NCI-H128 (cell line): ENCODE results near the gene DPP7.

Experiments
- DNase-seq: peaks from one replicate; lab custom pipeline; 2025; ENCODE audit not compliant: unreplicated experiment; lab: John Stamatoyannopoulos, UW

The DPP7 gene

GRCh38 chr9:137114613-137115393 is at the start of gene DPP7:
Gene DPP7, minus strand, starts transcription at chr9:137114733. Its CDS starts 20 bp downstream, at chr9:137114713.
- no peak for DNase-seq

DNA sequence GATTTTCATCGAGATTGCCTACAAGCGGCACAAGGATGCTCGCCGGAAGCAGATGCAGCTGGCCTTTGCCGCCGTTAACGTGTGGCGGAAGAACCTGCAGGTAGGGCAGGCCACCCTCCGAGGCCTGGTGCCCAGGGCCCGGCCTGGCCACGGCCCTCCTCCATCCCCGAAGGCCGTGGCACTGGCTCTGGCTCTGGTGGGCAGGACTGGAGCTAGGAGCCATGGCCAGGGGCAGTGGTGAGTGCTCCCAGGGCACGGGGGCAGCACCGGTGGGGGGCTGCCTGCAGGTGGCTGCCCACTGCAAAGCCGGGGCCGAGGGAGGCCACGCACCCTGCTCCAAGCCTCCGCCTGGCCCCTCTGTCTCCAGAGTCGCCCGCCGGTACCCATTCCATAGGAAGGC is 49.3 kb upstream of the DPP7 start:
- no peak for DNase-seq

DNA sequence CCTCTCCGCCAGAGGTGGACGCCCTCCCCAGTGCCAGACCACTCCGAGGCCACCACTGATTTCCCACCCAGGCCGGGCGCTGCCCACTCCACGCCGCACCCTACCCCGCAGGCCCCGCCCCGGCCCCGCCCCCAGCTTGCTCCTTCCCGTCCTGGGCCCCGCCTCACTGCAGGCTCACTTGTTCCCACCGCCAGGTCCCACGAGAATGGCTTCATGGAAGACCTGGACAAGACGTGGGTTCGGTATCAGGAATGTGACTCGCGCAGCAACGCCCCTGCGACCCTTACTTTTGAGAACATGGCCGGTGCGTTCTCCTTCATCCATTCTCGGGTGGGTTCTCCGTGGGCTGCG is 48.8 kb upstream of the DPP7 start:
- no peak for DNase-seq

- peak; percentile 18 for DNase-seq
Observed at GRCh38 chr9:137162505-137163364, 48.2 kb upstream of the DPP7 start.

- DNase-seq, result no peak
Observed at GRCh38 chr9:137161558-137162486, 47.3 kb upstream of the DPP7 start.

DNA sequence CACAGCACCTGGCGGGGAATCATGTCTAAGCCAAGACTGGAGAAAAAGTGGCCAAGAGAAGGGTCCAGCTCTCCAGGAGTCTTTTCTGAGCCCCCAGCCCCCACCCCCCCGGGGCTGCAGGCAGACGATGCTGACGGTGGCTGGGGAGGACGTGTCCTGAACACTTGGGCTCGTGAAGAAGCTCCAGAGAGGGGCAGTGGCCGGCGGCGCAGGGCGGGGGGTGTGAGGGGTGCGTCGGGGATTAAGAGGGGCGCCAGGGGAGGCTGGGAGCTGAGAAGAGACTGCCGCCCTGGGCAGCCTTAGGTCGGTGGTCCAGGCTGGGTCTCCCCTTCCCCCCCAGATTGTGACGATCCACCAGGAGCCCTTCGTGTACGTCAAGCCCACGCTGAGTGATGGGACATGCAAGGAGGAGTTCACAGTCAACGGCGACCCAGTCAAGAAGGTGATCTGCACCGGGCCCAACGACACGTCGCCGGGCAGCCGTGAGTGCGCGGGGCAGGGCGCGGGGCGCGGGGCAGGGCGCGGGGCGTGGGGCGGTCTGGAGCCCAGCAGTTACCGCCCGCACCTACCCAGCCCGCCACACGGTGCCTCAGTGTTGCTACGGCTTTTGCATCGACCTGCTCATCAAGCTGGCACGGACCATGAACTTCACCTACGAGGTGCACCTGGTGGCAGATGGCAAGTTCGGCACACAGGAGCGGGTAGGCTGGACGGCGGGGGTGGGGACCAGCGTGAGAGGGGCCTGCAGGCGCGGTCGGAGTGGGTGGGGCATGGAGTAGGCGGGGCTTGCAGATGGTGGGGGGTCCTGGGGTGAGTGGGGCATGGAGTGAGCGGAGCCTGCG is 46.4 kb upstream of the DPP7 start:
- DNase-seq, result no peak

DNA sequence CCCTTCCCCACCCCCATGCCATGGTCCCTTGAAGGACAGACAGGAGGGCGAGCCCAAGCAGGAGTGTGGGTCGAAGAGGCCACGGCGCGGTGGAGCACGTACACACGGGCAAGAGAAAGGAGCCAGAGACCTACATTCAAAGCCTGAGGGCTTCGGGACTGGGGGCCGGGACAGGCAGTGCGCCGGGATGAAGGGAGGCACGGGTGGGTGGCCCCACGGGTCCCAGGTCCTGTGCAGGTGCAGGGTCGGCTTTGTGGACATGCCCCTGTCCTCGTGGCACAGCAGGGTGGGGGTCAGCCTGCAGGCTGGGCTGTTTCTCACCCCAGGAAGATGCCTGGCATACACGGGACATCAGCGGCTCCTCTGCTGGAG is 45.5 kb upstream of the DPP7 start:
- DNase-seq, result no peak

GRCh38 chr9:137159105-137160053 is 44.8 kb upstream of the DPP7 start:
- DNase-seq, result no peak

DNA sequence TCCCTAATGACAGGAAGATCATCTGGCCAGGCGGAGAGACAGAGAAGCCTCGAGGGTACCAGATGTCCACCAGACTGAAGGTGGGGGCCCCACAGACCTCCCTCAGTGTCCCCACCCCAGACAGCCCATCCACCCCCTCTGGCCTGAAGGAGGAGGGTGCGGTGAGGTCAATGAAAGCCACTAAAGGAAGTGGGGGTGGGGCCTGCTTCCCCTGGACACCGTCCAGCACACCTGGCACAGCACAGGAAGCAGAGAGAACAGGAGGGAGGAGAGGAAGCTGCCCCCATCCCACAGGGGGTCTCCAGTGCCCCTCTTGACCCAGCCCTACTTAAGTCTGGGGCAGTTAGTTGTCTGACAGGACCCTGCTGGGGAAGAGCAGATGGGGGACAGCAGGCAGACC is 44.1 kb upstream of the DPP7 start:
- no peak for DNase-seq

GRCh38 chr9:137157618-137158415 is 43.3 kb upstream of the DPP7 start:
- DNase-seq, result no peak

GRCh38 chr9:137156567-137157375 is 42.2 kb upstream of the DPP7 start:
- no peak for DNase-seq

GRCh38 chr9:137152844-137153405 is 38.4 kb upstream of the DPP7 start:
- no peak for DNase-seq

DNA sequence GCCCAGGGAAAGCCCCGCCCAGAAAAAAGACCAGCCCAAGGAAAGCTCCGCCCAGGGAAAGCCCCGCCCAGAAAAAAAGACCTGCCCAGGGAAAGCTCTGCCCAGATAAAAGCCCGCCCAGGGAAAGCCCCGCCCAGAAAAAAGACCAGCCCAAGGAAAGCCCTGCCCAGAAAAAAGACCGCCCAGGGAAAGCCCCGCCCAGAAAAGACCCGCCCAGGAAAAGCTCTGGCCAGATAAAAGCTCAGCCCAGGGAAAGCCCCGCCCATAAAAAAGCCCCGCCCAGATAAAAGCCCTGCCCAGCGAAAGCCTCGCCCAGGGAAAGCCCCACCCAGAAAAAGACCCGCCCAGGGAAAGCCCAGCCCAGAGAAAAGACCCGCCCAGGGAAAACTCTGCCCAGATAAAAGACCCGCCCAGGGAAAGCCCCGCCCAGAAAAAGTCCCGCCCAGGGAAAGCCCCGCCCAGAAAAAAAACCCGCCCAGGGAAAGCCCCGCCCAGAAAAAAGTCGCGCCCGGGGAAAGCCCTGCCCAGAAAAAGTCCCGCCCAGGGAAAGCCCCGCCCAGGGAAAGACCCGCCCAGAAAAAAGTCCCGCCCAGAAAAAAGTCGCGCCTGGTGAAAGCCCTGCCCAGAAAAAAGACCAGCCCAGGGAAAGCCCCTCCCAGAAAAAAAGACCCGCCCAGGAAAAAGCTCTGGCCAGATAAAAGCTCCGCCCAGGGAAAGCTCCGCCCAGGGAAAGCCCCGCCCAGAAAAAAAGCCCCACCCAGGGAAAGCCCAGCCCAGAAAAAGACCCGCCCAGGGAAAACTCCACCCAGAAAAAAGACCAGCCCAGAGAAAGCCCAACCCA is 36.3 kb upstream of the DPP7 start:
- no peak for DNase-seq

- no peak for DNase-seq
Observed at GRCh38 chr9:137149942-137150616, 35.5 kb upstream of the DPP7 start.

- DNase-seq, result no peak
Observed at GRCh38 chr9:137149363-137149762, 34.8 kb upstream of the DPP7 start.

DNA sequence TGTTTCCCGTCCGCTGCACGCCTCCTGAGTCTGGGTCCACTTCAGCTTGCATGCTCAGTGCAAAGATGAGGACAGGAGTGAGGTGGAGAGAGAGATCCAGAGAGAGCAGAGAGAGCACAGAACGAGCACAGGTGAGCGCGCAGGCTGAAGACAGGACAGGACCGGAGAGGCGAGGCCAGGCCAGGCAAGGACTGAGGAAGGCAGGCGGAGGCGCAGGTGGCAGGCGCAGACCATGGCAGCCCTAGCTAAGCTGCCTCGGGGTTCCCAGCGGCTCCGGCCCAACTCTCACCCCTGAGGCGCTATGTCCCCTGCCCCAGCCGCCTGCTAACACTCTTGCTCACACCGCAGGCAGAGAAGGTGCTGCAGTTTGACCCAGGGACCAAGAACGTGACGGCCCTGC is 34.1 kb upstream of the DPP7 start:
- no peak for DNase-seq
